Common myeloid progenitor, CD34-positive (primary cell): ENCODE results near the gene RHPN2.

ENCODE experiments used
- CTCF ChIA-PET: fragments of 350-600 bp; sonication (Branson Sonifier 250); formaldehyde crosslinking; loops from one replicate; lab custom pipeline; 2021; ENCODE audit warnings: antibody characterized with exemption; lab: Charles Lee
- POLR2A ChIA-PET: fragments of 350-600 bp; sonication (Branson Sonifier 250); formaldehyde crosslinking; loops from one replicate; lab custom pipeline; 2021; ENCODE audit warnings: antibody characterized with exemption; lab: Charles Lee
- DNase-seq, 3 donors: peaks; one replicate each; pipeline versions ENCODE4 v3.0.0 to v3.0.0-alpha.2; 2013
- H3K27ac ChIP-seq, 2 experiments: 1 replicate in 1 of 2; 2 replicates in 1 of 2; pipeline ENCODE4 v1.7.0; 2013; ENCODE audit warnings: inconsistent platforms in 2 of 2, low read length in 2 of 2, mild to moderate bottlenecking in 2 of 2, low read depth in 1 of 2, moderate library complexity in 1 of 2; ENCODE audit not compliant: severe bottlenecking in 2 of 2, insufficient read depth in 1 of 2, poor library complexity in 1 of 2
- H3K27me3 ChIP-seq, 5 experiments: replicated peaks in 2 of 5; 1 replicate in 3 of 5; 2 replicates in 2 of 5; pipeline versions ENCODE4 v1.6.1 to v1.7.0; 2013; ENCODE audit warnings: low read length in 4 of 5, mild to moderate bottlenecking in 2 of 5, moderate library complexity in 2 of 5, inconsistent platforms in 1 of 5; ENCODE audit not compliant: insufficient read depth in 5 of 5, control insufficient read depth in 4 of 5
- H3K36me3 ChIP-seq, 4 experiments: 1 replicate in 2 of 4; 2 replicates in 2 of 4; pipeline versions ENCODE4 v1.6.1 to v1.7.0; 2013; ENCODE audit warnings: low read length in 3 of 4, control low read depth in 1 of 4, mild to moderate bottlenecking in 1 of 4; ENCODE audit not compliant: control insufficient read depth in 4 of 4, insufficient read depth in 4 of 4
- H3K4me1 ChIP-seq, 4 experiments: 1 replicate in 3 of 4; 2 replicates in 1 of 4; pipeline versions ENCODE4 v1.6.1 to v1.7.1; 2013; ENCODE audit warnings: low read length in 3 of 4, mild to moderate bottlenecking in 3 of 4, control low read depth in 1 of 4, inconsistent platforms in 1 of 4, moderate library complexity in 1 of 4; ENCODE audit not compliant: control insufficient read depth in 4 of 4, insufficient read depth in 4 of 4; ENCODE audit errors: control extremely low read depth in 1 of 4
- H3K4me3 ChIP-seq, 7 experiments: 1 replicate in 4 of 7; 2 replicates in 3 of 7; pipeline versions ENCODE4 v1.5.1 to v1.7.0; 2013; ENCODE audit warnings: mild to moderate bottlenecking in 7 of 7, low read length in 6 of 7, moderate library complexity in 6 of 7, inconsistent platforms in 2 of 7, low read depth in 2 of 7, control low read depth in 1 of 7; ENCODE audit not compliant: insufficient read depth in 4 of 7, control insufficient read depth in 1 of 7; ENCODE audit errors: extremely low read depth in 1 of 7
- H3K9me3 ChIP-seq, 5 experiments: 1 replicate in 4 of 5; 2 replicates in 1 of 5; pipeline versions ENCODE4 v1.6.1 to v1.7.1; 2013; ENCODE audit warnings: low read length in 4 of 5, mild to moderate bottlenecking in 2 of 5, inconsistent platforms in 1 of 5, low read depth in 1 of 5, moderate library complexity in 1 of 5; ENCODE audit not compliant: control insufficient read depth in 4 of 5, insufficient read depth in 2 of 5; ENCODE audit errors: control extremely low read depth in 1 of 5
- WGBS: methylation state at CpG from one replicate; pipeline ENCODE4 v1.1.5; 2013; ENCODE audit not compliant: insufficient coverage; 5-methylcytosine and 5-hydroxymethylcytosine counted together

The RHPN2 gene

DNA sequence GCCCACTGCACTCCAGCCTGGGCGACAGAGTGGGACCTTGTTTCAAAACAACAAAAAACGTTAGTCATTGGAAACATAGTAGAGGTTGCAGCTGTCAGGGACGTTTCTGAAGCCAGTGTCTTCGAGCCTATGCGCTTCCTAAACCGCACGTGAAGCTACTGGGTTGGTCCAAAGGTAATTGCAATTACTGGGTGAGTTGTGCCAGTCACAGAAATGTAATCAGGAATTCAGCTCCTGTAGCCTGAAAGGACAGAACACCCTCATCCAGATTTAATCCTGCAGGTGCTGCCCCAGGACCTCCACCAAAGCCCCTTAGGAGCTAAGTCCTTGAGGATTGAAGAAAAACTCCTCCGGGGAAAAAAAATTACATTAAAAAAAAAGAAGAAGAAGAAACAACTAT is 2.4 kb upstream of the RHPN2 start:
- ChIA-PET CTCF (interaction anchor here (0.7 kb wide), 1 partner anchor 95 kb away, joined by 3 read pairs; no protein-coding TSS in a partner anchor), POLR2A (no interaction called here)
- Histone ChIP-seq H3K36me3 (no peaks in the 10 kb centered on the region), H3K4me3 (no peak overlapping the region), H3K27me3 (peaks cover under 1 to 56% (median 21%) of the 10 kb centered on the region in 5 experiments), H3K9me3 (no peaks in the 10 kb centered on the region), H3K27ac (no peak overlapping the region), H3K4me1 (peaks cover 0 to 10% (median 3%) of the 10 kb centered on the region in 4 experiments)
- no peak for DNase-seq
- 83% methylated on average over 7 of the region's 8 CpGs for WGBS

DNA sequence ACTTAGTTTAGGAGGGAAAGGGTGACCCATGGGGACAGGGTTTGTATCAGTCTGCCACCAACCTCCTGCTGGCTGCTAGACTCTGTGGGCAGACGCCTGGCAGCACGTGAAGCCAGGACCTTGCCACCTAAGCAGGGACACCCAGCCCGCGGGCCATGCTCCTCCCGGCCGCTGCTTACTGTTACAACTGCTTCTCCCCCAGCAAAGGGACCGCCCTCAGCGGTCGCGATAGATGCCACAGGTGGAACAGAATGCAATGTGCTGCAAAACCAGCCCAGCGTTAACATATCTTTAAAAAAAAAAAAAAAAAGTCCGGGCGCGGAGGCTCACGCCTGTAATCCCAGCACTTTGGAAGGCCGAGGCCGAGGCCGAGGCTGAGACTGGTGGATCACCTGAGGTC is 1.9 kb upstream of the RHPN2 start:
- ChIA-PET CTCF (no interaction called here), POLR2A (no interaction called here)
- Histone ChIP-seq H3K27ac (no peak overlapping the region), H3K27me3 (peaks cover 4 to 60% (median 21%) of the 10 kb centered on the region in 5 experiments), H3K4me1 (peaks cover 0 to 10% (median 3%) of the 10 kb centered on the region in 4 experiments), H3K4me3 (no peak overlapping the region), H3K36me3 (no peaks in the 10 kb centered on the region), H3K9me3 (no peaks in the 10 kb centered on the region)
- no peak for DNase-seq
- WGBS = 90% methylated on average over 14 of the region's 18 CpGs

DNA sequence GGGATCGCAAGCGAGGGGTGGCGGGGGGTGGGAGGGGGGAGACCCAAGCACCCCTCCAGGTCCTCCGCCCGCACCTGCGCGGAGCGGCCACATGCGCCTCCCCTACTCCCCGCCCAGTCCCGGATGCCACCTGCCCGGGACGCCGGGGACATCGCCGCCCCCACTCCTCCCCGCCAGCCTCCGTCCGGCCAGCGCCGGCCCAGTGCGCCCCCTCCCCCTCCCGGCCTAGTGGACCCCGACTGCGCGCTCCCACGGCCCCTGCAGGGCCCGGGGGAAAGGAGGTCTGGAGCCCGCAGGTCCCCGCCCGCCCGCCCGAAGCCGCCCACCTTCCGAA is 263 bp downstream of the RHPN2 start:
- WGBS = 0% methylated on average over 1 of the region's 35 CpGs
- peaks cover 4 to 70% (median 22%) of the 10 kb centered on the region in 5 experiments for H3K27me3 ChIP-seq
- peak in 1 of 3 donors; percentile 23 for DNase-seq
- H3K27ac ChIP-seq = no peak overlapping the region
- H3K9me3 ChIP-seq = no peaks in the 10 kb centered on the region
- no peaks in the 10 kb centered on the region for H3K36me3 ChIP-seq
- POLR2A ChIA-PET = no interaction called here
- CTCF ChIA-PET = no interaction called here
- peak overlapping the region in 2 of 7 experiments; percentile 11 to 45 for H3K4me3 ChIP-seq
- peaks cover 0 to 10% (median 3%) of the 10 kb centered on the region in 4 experiments for H3K4me1 ChIP-seq

DNA sequence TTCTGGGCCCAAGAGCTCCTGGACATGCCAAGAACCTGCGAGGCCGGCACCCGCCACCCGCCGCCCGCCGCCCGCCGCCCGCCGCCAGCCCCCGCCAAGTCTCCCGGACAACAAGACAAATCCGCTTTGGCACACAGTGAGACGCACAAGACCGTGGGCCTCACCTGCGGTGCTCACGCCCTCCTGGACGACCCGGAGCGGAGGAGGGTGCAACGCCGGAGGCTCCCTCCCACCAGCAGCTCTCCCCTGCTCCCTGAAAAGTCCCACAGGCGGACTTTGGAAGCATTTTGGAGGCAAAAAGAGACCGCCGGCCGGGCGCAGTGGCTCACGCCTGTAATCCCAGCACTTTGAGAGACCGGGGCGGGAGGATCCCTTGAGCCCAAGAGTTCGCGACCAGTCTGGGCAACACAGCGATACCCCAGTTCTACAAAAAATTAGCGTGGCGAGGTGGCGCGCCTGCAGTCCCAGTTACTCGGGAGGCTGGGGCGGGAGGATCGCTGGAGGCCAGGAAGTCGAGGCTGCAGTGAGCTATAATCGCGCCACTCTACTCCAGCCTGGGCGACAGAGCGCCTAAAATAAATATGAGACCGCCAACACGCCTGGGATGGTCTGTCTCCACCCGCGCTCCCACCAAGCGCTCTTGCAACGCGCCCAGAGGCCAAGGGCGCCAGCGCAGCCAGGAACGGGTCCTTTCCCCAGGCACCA is 783 bp downstream of the RHPN2 start:
- ChIA-PET POLR2A (no interaction called here), CTCF (no interaction called here)
- Histone ChIP-seq H3K4me1 (peaks cover 0 to 10% (median 3%) of the 10 kb centered on the region in 4 experiments), H3K4me3 (no peak overlapping the region), H3K9me3 (no peaks in the 10 kb centered on the region), H3K27me3 (peaks cover 4 to 75% (median 22%) of the 10 kb centered on the region in 5 experiments), H3K27ac (no peak overlapping the region), H3K36me3 (no peaks in the 10 kb centered on the region)
- peak in 1 of 3 donors; percentile 17 for DNase-seq
- 10% methylated on average over 43 of the region's 56 CpGs for WGBS

DNA sequence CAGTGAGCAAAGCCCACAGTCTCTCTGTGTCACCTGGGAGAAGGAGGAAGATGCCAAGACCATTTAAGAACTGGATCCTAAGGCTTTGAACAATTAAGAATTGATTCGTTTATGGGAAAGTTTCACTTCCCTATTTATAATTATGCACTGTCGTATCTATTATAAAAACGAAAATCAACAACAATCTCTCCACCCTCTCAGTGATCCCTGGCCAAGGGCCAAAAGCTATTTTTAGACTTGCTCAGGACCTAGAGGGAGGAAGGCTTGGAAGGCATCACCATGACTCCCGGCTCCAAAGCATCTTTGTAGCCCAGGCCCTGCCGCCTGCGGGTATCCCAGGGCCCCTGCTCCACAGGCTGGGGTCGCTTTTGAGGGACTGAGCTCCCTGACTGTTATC is 1.3 kb downstream of the RHPN2 start:
- H3K36me3 ChIP-seq = no peaks in the 10 kb centered on the region
- DNase-seq = peak in 2 of 3 donors; percentile 23 to 29
- peaks cover 0 to 10% (median 3%) of the 10 kb centered on the region in 4 experiments for H3K4me1 ChIP-seq
- no peak overlapping the region for H3K27ac ChIP-seq
- H3K9me3 ChIP-seq = no peaks in the 10 kb centered on the region
- no peak overlapping the region for H3K4me3 ChIP-seq
- 14% methylated on average over 6 of the region's 7 CpGs for WGBS
- CTCF ChIA-PET = no interaction called here
- POLR2A ChIA-PET = no interaction called here
- H3K27me3 ChIP-seq = peaks cover 4 to 79% (median 20%) of the 10 kb centered on the region in 5 experiments

DNA sequence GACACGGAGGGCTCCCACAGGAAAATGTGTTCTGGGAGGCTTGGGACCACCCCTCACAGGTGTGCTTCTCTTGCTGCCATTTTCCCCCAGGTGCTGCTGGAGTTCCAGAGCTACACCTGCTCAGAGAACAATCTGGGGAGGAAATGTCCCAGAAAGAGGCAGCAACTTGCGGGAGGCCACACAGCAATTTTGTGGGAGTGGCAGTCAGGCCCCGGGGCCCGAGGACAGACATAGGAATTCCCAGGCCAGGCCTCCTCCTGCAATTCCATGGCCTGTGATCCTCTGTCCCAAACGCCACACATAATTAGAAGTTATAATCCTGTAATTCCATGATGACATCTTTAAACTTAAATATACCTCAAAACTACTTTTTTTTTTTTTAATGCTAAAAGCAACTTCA is 1.8 kb downstream of the RHPN2 start:
- Histone ChIP-seq H3K27ac (no peak overlapping the region), H3K27me3 (peaks cover 4 to 83% (median 23%) of the 10 kb centered on the region in 5 experiments), H3K4me3 (no peak overlapping the region), H3K36me3 (no peaks in the 10 kb centered on the region), H3K9me3 (no peaks in the 10 kb centered on the region), H3K4me1 (peaks cover 0 to 10% (median 3%) of the 10 kb centered on the region in 4 experiments)
- DNase-seq = no peak
- ChIA-PET POLR2A (no interaction called here), CTCF (no interaction called here)
- WGBS = 94% methylated on average over 4 of the region's 5 CpGs

DNA sequence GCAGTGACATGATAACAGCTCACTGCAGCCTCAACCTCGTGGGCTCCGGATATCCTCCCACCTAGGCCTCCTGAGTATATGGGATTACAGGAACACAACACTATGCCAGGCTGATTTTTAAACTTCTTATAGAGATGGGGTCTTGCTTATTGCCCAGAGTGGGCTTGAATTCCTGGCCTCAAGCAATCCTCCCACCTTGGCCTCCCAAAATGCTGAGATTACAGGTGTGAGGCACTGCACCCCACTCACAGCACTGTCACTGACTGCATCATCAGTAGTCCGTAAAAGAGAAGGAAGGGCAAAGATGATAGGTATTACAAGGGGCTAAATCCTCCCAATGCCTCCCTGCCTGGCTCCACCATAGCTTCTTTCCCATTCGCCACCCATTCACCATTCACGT is 4.1 kb downstream of the RHPN2 start:
- no peak overlapping the region for H3K4me3 ChIP-seq
- no peaks in the 10 kb centered on the region for H3K36me3 ChIP-seq
- H3K4me1 ChIP-seq = peaks cover 0 to 10% (median 3%) of the 10 kb centered on the region in 4 experiments
- peaks cover 4 to 78% (median 21%) of the 10 kb centered on the region in 5 experiments for H3K27me3 ChIP-seq
- CTCF ChIA-PET = interaction anchor here (0.5 kb wide), 1 partner anchor 178 kb away, joined by 3 read pairs; no protein-coding TSS in a partner anchor
- no peaks in the 10 kb centered on the region for H3K9me3 ChIP-seq
- H3K27ac ChIP-seq = no peak overlapping the region
- no CpG with 5 or more reads among the region's 5 CpGs for WGBS
- POLR2A ChIA-PET = no interaction called here
- no peak for DNase-seq
